K562 (cell line): ENCODE measurements around the gene NGDN. TPM values are rescaled to one million over a fixed set of nuclear protein-coding genes. Genes with fewer than 3 reads are reported as not detected.

Source experiments
- ATAC-seq: fragments of 200-7000 bp; cut with Tn5 transposase; 3 replicates; pipeline ENCODE4 v1.9.1; 2020; ENCODE audit warnings: moderate library complexity
- BruUV-seq: library from RNA; stranded (reverse); fragments of 400-500 nt; replicated peaks from 2 replicates; lab custom pipeline; 2021; lab: Mats Ljungman, UMichigan
- CTCF ChIA-PET: fragments of 300-600 bp; formaldehyde crosslinking; extraction: SDS; loops from one replicate; lab custom pipeline; 2021; ENCODE audit warnings: low intra/inter-chr PET ratio; lab: Yijun Ruan, JAX
- POLR2A ChIA-PET: fragments of 300-600, 350-650 bp; sonication (Branson Sonifier 250); formaldehyde crosslinking; extraction: SDS; loops from one replicate; lab custom pipeline; 2021; ENCODE audit warnings: antibody characterized with exemption, inconsistent platforms; lab: Yijun Ruan, JAX
- DNase-seq, 4 experiments: peaks; one replicate each; pipeline versions ENCODE4 v3.0.0 to v3.0.0-alpha.2; 2011 to 2018; ENCODE audit warnings: low spot score in 3 of 4, mixed read lengths in 3 of 4; ENCODE audit errors: extremely low read depth in 1 of 4
- FAIRE-seq: peaks from 2 replicates; lab custom pipeline; 2011; peaks lifted over from hg19 to GRCh38; lab: Jason Lieb, UNC
- H2AFZ ChIP-seq: 2 replicates; pipeline ENCODE4 v1.6.0; 2011; ENCODE audit warnings: low read depth, low read length, control low read depth, inconsistent platforms
- H3K27ac ChIP-seq: fragments of 200-600 bp; 3 replicates; pipeline ENCODE4 v1.8.0; 2011; ENCODE audit warnings: low read depth, mild to moderate bottlenecking, control low read depth, inconsistent platforms, low read length, moderate library complexity, mixed read lengths; ENCODE audit errors: extremely low read depth
- H3K27me3 ChIP-seq, 2 experiments: fragments of 300-600 bp in 1 of 2; 2 replicates in 1 of 2; 3 replicates in 1 of 2; pipeline versions ENCODE4 v1.6.0 to v1.8.0; 2011; ENCODE audit warnings: inconsistent platforms in 2 of 2, low read length in 2 of 2, mild to moderate bottlenecking in 1 of 2, mixed read lengths in 1 of 2, moderate library complexity in 1 of 2; ENCODE audit not compliant: control insufficient read depth in 2 of 2, insufficient read depth in 2 of 2
- H3K36me3 ChIP-seq: fragments of 300-600 bp; 3 replicates; pipeline ENCODE4 v1.8.0; 2011; ENCODE audit warnings: mild to moderate bottlenecking, low read length, inconsistent platforms; ENCODE audit not compliant: control insufficient read depth, insufficient read depth
- H3K4me1 ChIP-seq, 2 experiments: fragments of 200-600 bp in 1 of 2; replicated peaks in 1 of 2; 2 replicates in 1 of 2; 3 replicates in 1 of 2; pipeline versions ENCODE4 v1.5.1 to v1.8.0; 2011; ENCODE audit warnings: inconsistent platforms in 2 of 2, low read length in 2 of 2, mild to moderate bottlenecking in 1 of 2, mixed read lengths in 1 of 2, moderate library complexity in 1 of 2; ENCODE audit not compliant: control insufficient read depth in 2 of 2, insufficient read depth in 2 of 2
- H3K4me2 ChIP-seq: 2 replicates; pipeline ENCODE4 v1.6.1; 2011; ENCODE audit warnings: low read length, control low read depth, inconsistent platforms, mixed read lengths; ENCODE audit not compliant: insufficient read depth
- H3K4me3 ChIP-seq: fragments of 200-600 bp; sonication (generic), shearing (Covaris generic); 2 replicates; pipeline ENCODE4 v1.5.1; 2016; ENCODE audit warnings: control low read depth, inconsistent platforms
- H3K79me2 ChIP-seq: fragments of 200-600 bp; 3 replicates; pipeline ENCODE4 v1.8.0; 2011; ENCODE audit warnings: low read length, inconsistent platforms; ENCODE audit not compliant: control insufficient read depth, insufficient read depth
- H3K9ac ChIP-seq, 2 experiments: 2 replicates each; pipeline versions ENCODE4 v1.6.0 to v1.6.1; 2011; ENCODE audit warnings: low read depth in 2 of 2, low read length in 2 of 2, control low read depth in 1 of 2, inconsistent platforms in 1 of 2, mild to moderate bottlenecking in 1 of 2, mixed read lengths in 1 of 2; ENCODE audit not compliant: insufficient read depth in 1 of 2
- H3K9me1 ChIP-seq: one replicate; pipeline ENCODE4 v1.6.0; 2011; ENCODE audit warnings: inconsistent platforms, mild to moderate bottlenecking, low read length, moderate library complexity; ENCODE audit not compliant: control insufficient read depth, insufficient read depth
- H3K9me3 ChIP-seq: replicated peaks from 2 replicates; pipeline ENCODE4 v1.5.1; 2011; ENCODE audit warnings: low read depth, low read length, inconsistent platforms; ENCODE audit not compliant: control insufficient read depth, insufficient read depth
- H4K20me1 ChIP-seq: replicated peaks from 2 replicates; pipeline ENCODE4 v1.6.1; 2011; ENCODE audit warnings: low read length, inconsistent platforms, mixed read lengths; ENCODE audit not compliant: control insufficient read depth, insufficient read depth
- ATF1 ChIP-seq, 2 experiments: fragments of 450-650 bp in 1 of 2; IDR thresholded peaks; 2 replicates each; pipeline ENCODE4 v1.6.1; 2016; ENCODE audit warnings: missing compliant biosample characterization in 1 of 2, missing genetic modification characterization in 1 of 2
- BRD9 ChIP-seq: fragments of 450-650 bp; IDR thresholded peaks from 2 replicates; pipeline ENCODE4 v1.6.1; 2018; ENCODE audit warnings: low read depth; ENCODE audit not compliant: partially characterized antibody
- CREM ChIP-seq: IDR thresholded peaks from 2 replicates; pipeline ENCODE4 v1.6.1; 2014; ENCODE audit warnings: antibody characterized with exemption, low read depth
- DPF2 ChIP-seq: fragments of 450-650 bp; IDR thresholded peaks from 2 replicates; pipeline ENCODE4 v1.6.1; 2016
- GABPA ChIP-seq: fragments of 200-800 bp; sonication (Bioruptor generic); conservative IDR thresholded peaks from 2 replicates; pipeline ENCODE4 v1.6.1; 2016; ENCODE audit warnings: low read depth, missing genetic modification characterization, missing compliant biosample characterization
- IRF1 ChIP-seq: sonication (generic); formaldehyde crosslinking; IDR thresholded peaks from 2 replicates; pipeline ENCODE4 v1.8.0; 2022; ENCODE audit warnings: missing genetic modification reagents, mild to moderate bottlenecking, borderline replicate concordance
- NFE2L1 ChIP-seq: fragments of 450-650 bp; IDR thresholded peaks from 2 replicates; pipeline ENCODE4 v1.6.1; 2016; ENCODE audit warnings: missing genetic modification characterization, low read depth, mild to moderate bottlenecking, missing compliant biosample characterization, moderate library complexity, borderline replicate concordance
- NFYB ChIP-seq: IDR thresholded peaks from 2 replicates; pipeline ENCODE4 v1.6.1; 2011; ENCODE audit warnings: mild to moderate bottlenecking, moderate library complexity; ENCODE audit not compliant: insufficient read length; ENCODE audit errors: extremely low read depth
- PHF20 ChIP-seq: fragments of 450-650 bp; IDR thresholded peaks from 2 replicates; pipeline ENCODE4 v1.6.1; 2018; ENCODE audit not compliant: partially characterized antibody
- RBM22 ChIP-seq: fragments of 200-400 bp; formaldehyde crosslinking; IDR thresholded peaks from 2 replicates; pipeline ENCODE4 v1.6.1; 2018; ENCODE audit warnings: low read length, low read depth; ENCODE audit not compliant: poor library complexity, severe bottlenecking
- ZFX ChIP-seq: sonication (generic); formaldehyde crosslinking; IDR thresholded peaks from 2 replicates; pipeline ENCODE4 v1.8.0; 2022; ENCODE audit warnings: mild to moderate bottlenecking, missing genetic modification reagents, moderate library complexity
- ZNF165 ChIP-seq: fragments of 250-450 bp; sonication (Bioruptor Pico); IDR thresholded peaks from 2 replicates; pipeline ENCODE4 v1.4.0; 2020; ENCODE audit warnings: borderline replicate concordance
- WGBS: fragments of 100-300 bp; shearing (Covaris generic); methylation state at CpG from one replicate; pipeline ENCODE4 v1.1.6; 2016; ENCODE audit warnings: low coverage, mixed read lengths; ENCODE audit not compliant: insufficient coverage; ENCODE audit errors: missing lambda C conversion rate; 5-methylcytosine and 5-hydroxymethylcytosine counted together
- in situ Hi-C: fragments of 300-500 bp; cut with MboI; formaldehyde crosslinking; loops from 4 replicates; pipeline ENCODE4 v1.15.0; 2018; ENCODE audit warnings: inconsistent platforms, mixed read lengths
- intact Hi-C: fragments of 100-400 bp; cut with micrococcal nuclease; formaldehyde crosslinking; loops from 2 replicates; pipeline ENCODE4 v1.14.2; 2022
- polyA plus RNA-seq, 8 experiments: library from polyadenylated mRNA; depleted of rRNA in 4 of 8; stranded (reverse) in 5 of 8; unstranded in 3 of 8; fragments of >200 nt; fragmentation: Nextera tagmentation in 2 of 8; fragmentation: Illumina TruSeq in 1 of 8; extraction: Ambion mirVana in 2 of 8; extraction: Trizol in 1 of 8; gene quantifications; 2 replicates each; pipeline versions ENCODE4 v1.2.1 to v1.2.3, GENCODE V29; 2011 to 2014; ENCODE audit warnings: inconsistent platforms in 1 of 8, missing spikeins in 1 of 8
- total RNA-seq, 7 experiments: library from RNA; depleted of rRNA in 6 of 7; stranded (reverse); fragments of >200 nt in 6 of 7; fragmentation: Illumina TruSeq in 2 of 7; extraction: Trizol in 2 of 7; gene quantifications; 2 replicates each; pipeline versions ENCODE4 v1.2.1 to v1.2.3, GENCODE V29; 2011 to 2021; ENCODE audit warnings: low replicate concordance in 1 of 7

The NGDN gene
- total and polyA plus RNA-seq, 9 of the 15 experiments (the other 6 are each of a cell fraction or from before 2014, with no cell fraction given) = 42.9 to 195 (median 74.9) TPM

DNA sequence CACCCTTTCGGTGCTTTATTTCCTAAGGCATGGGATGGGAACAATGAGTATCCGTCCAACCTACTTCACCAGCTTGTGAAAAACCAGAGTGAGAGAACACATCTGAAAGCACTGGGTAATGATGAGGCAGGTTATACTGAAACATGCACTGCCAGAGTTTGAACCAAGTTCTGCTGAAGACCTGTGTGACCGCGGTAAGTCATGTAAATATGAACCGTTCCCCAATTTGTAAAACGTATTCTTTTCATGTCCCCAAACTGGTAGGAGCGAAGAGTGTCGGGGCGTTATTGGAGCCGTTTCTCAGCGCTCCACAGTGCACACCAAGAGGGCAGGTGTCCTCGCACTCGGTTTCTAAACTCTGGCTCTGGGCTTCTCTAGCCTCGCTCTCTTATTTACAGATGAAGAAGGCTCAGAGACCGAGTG is 788 bp upstream of the NGDN start (continued):
- no peak for TF ChIP-seq RBM22
- TF ChIP-seq NFYB = no peak
- TF ChIP-seq CREM = no peak
- no peak for TF ChIP-seq ZNF165
- no peak for TF ChIP-seq BRD9
- peak; percentile 35 for TF ChIP-seq PHF20
- no peak for TF ChIP-seq IRF1 (CRISPR knock-in tag)

- DNase-seq (no peak), FAIRE-seq (no peak), ATAC-seq (peak; percentile 45)
- no peaks in the 10 kb centered on the region for H3K9me1 ChIP-seq
- peaks cover 9% of the 10 kb centered on the region for H3K9me3 ChIP-seq
- H3K27me3 ChIP-seq = no peaks in the 10 kb centered on the region
- H3K4me2 ChIP-seq = peak overlapping the region; percentile 96
- TSS peak; percentile 81 for BruUV-seq
- peak overlapping the region; percentile 88 to 93 for H3K9ac ChIP-seq
- ChIA-PET CTCF (no interaction called here), POLR2A (interaction anchor here (0.7 to 1.0 kb wide), 2 partner anchors 39 to 134 kb away, joined by 3 read pairs; no protein-coding TSS in a partner anchor)
- H4K20me1 ChIP-seq = no peaks in the 10 kb centered on the region
- H2AFZ ChIP-seq = peak overlapping the region; percentile 97
- 1% methylated on average over 11 of the region's 11 CpGs for WGBS
- H3K4me3 ChIP-seq = peak overlapping the region; percentile 89
- peaks cover 41% of the 10 kb centered on the region for H3K36me3 ChIP-seq
- peak overlapping the region; percentile 81 for H3K27ac ChIP-seq
- TF ChIP-seq GABPA (tag) = peak; percentile 89; the same call in 1 of the 2 replicates
- 0 out of 2 replicates have a peak, but pooled peaks have one; percentile 26 for TF ChIP-seq ZFX
- TF ChIP-seq ATF1 (CRISPR knock-in tag; IDR thresholded peaks at IDR 0.05) = no peak
- TF ChIP-seq ATF1 (tag; IDR thresholded peaks at IDR 0.05) = 0 out of 2 replicates have a peak, but pooled peaks have one; percentile 14
- TF ChIP-seq NFE2L1 (tag) = no peak
- TF ChIP-seq DPF2 = no peak
- peaks cover 18% of the 10 kb centered on the region for H3K79me2 ChIP-seq
- in situ Hi-C loops (no loop called here), intact Hi-C loops (no loop called here)
- H3K4me1 ChIP-seq = peaks cover 3 to 4% of the 10 kb centered on the region in 2 experiments; a peak in 2 of 5 replicates
Observed at GRCh38 chr14:23469906-23470403, 452 bp downstream of the NGDN start.
